PC-9 (cell line): Measurements from ENCODE around the gene TEX54. TPM values are rescaled to one million over a fixed set of nuclear protein-coding genes. Genes with fewer than 3 reads are reported as not detected.
A peak's percentile ranks its signal among the peaks of the same experiment; 100 is the strongest.

Source experiments
- BruUV-seq: library from RNA; stranded (reverse); fragments of 400-500 nt; replicated peaks from 2 replicates; lab custom pipeline; 2021; lab: Mats Ljungman, UMichigan
- CTCF ChIA-PET: fragments of 300-600 bp; sonication (Branson Sonifier 250); formaldehyde crosslinking; loops from one replicate; lab custom pipeline; 2022; ENCODE audit warnings: antibody characterized with exemption; lab: Charles Lee
- POLR2A ChIA-PET: fragments of 300-600 bp; sonication (Branson Sonifier 250); formaldehyde crosslinking; loops from one replicate; lab custom pipeline; 2022; ENCODE audit warnings: antibody characterized with exemption; ENCODE audit not compliant: unreplicated experiment; lab: Charles Lee
- DNase-seq, 2 experiments: peaks; one replicate each; pipeline versions ENCODE4 v3.0.0 to v3.0.0-alpha.2; 2015 to 2022; ENCODE audit warnings: mixed read lengths in 1 of 2
- H2AFZ ChIP-seq: fragments of 200-600 bp; sonication (generic); 2 replicates; pipeline ENCODE4 v1.8.1; 2017; ENCODE audit warnings: antibody characterized with exemption
- H3F3A ChIP-seq: fragments of 200-600 bp; sonication (generic); 2 replicates; pipeline ENCODE4 v1.8.1; 2017; ENCODE audit warnings: antibody characterized with exemption, mild to moderate bottlenecking, low read depth; ENCODE audit not compliant: insufficient read depth
- H3K27ac ChIP-seq: fragments of 200-600 bp; sonication (generic); 2 replicates; pipeline ENCODE4 v1.6.1; 2016; ENCODE audit warnings: mixed run types
- H3K27me3 ChIP-seq: fragments of 200-600 bp; sonication (generic); 2 replicates; pipeline ENCODE4 v1.6.1; 2016; ENCODE audit warnings: low read depth, mixed run types; ENCODE audit not compliant: insufficient read depth
- H3K36me3 ChIP-seq: fragments of 200-600 bp; sonication (generic); 2 replicates; pipeline ENCODE4 v1.6.1; 2016; ENCODE audit warnings: low read depth, mixed run types
- H3K4me1 ChIP-seq: fragments of 200-600 bp; sonication (generic); replicated peaks from 2 replicates; pipeline ENCODE4 v1.6.1; 2016; ENCODE audit warnings: mixed run types; ENCODE audit not compliant: insufficient read depth
- H3K4me2 ChIP-seq: fragments of 200-600 bp; sonication (generic); 2 replicates; pipeline ENCODE4 v1.6.1; 2017; ENCODE audit warnings: mixed run types
- H3K4me3 ChIP-seq: fragments of 200-600 bp; sonication (generic); 2 replicates; pipeline ENCODE4 v1.6.1; 2016; ENCODE audit warnings: mixed run types
- H3K79me2 ChIP-seq: fragments of 200-600 bp; sonication (generic); 2 replicates; pipeline ENCODE4 v1.6.1; 2017; ENCODE audit warnings: low read depth, mixed run types
- H3K9me2 ChIP-seq: fragments of 200-600 bp; sonication (generic); 2 replicates; pipeline ENCODE4 v1.8.1; 2017; ENCODE audit warnings: mild to moderate bottlenecking; ENCODE audit not compliant: insufficient read depth
- H3K9me3 ChIP-seq: fragments of 200-600 bp; sonication (generic); 2 replicates; pipeline ENCODE4 v1.8.1; 2016; ENCODE audit warnings: low read depth; ENCODE audit not compliant: insufficient read depth
- H4K20me1 ChIP-seq: fragments of 200-600 bp; sonication (generic); 2 replicates; pipeline ENCODE4 v1.8.1; 2017; ENCODE audit not compliant: insufficient read depth
- EZH2 ChIP-seq: fragments of 200-600 bp; sonication (generic); IDR thresholded peaks from 2 replicates; pipeline ENCODE4 v1.8.0; 2017; ENCODE audit warnings: antibody characterized with exemption, low read depth
- intact Hi-C: fragments of 100-400 bp; cut with micrococcal nuclease; formaldehyde crosslinking; loops from one replicate; pipeline ENCODE4 v1.10.0; 2022; ENCODE audit not compliant: unreplicated experiment
- total RNA-seq: library from RNA; stranded (reverse); gene quantifications from 2 replicates; pipeline ENCODE4 v1.2.3, GENCODE V29; 2021
- TF ChIP-seq, protein P1 (sequence below): fragments of 200-600 bp; sonication (generic); conservative IDR thresholded peaks from 2 replicates; pipeline ENCODE4 v1.6.1; 2017; ENCODE audit warnings: mixed run types, antibody characterized with exemption, mild to moderate bottlenecking, moderate library complexity

The TEX54 gene
- total RNA-seq, 1 experiment from 2014 or later, result not detected

DNA sequence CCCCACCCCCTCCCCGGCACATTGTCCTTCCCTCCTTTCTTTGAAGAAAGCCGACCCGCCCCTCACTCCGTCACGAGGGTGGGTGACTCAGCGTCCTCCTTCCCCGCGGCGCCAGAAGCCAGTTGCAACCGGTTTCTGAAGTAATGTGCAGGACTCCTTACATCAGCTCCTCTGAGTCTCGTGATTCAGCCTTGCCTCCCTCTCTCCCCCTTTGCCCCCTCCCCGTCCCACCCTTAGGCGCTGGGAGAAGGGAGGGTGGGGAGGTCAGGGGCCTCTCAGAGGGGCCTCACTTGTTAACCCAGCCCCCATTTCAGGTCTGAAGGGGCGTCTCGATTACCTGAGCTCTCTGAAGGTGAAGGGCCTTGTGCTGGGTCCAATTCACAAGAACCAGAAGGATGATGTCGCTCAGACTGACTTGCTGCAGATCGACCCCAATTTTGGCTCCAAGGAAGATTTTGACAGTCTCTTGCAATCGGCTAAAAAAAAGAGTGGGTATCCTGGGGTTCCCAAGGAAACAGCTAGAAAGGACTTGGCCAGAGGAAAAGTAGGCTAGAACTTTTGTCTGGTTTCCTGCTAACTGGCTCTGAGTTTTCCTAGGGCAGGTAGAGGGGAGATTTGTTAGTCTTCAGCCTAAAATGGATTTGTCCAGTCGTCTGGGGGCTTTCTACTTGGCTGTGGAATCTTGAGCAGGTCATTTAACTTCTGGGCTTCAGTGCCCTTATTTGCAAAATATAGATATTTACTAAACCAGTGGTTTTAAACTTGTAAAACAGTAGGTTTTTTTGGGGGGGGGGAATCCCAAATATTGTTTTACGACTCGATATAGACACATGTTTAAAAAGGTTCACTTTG, 49.2 kb upstream of the TEX54 start:
- Histone ChIP-seq H3F3A (peaks cover 89% of the 10 kb centered on the region), H2AFZ (no peak overlapping the region), H3K9me2 (no peaks in the 10 kb centered on the region), H3K4me1 (peaks cover 51% of the 10 kb centered on the region), H3K27ac (peak overlapping the region; percentile 96), H3K9me3 (no peaks in the 10 kb centered on the region), H4K20me1 (peaks cover 47% of the 10 kb centered on the region), H3K36me3 (peaks cover 53% of the 10 kb centered on the region), H3K27me3 (no peaks in the 10 kb centered on the region), H3K4me2 (peak overlapping the region; percentile 99), H3K4me3 (peak overlapping the region; percentile 69), H3K79me2 (peaks cover 90% of the 10 kb centered on the region)
- ChIA-PET CTCF (interaction anchor here (0.6 to 1.9 kb wide), 4 partner anchors 42 to 456 kb away, joined by 3 to 8 read pairs (median 5); partner anchors contain the start of genes TUT1 and ZBTB3), POLR2A (interaction anchor here (0.5 to 1.4 kb wide), 7 partner anchors 8 to 686 kb away, joined by 3 to 10 read pairs (median 4); partner anchors contain the start of gene TUT1)
- TSS peak; percentile 45 for BruUV-seq
- peak; percentile 95 to 96 for DNase-seq
- intact Hi-C loops, result loop anchor here (1.0 to 5.0 kb wide), 6 partner anchors 41 to 485 kb away; partner anchors contain the start of genes EML3, HNRNPUL2, ROM1 and TMEM179B
- TF ChIP-seq, protein P1, sequence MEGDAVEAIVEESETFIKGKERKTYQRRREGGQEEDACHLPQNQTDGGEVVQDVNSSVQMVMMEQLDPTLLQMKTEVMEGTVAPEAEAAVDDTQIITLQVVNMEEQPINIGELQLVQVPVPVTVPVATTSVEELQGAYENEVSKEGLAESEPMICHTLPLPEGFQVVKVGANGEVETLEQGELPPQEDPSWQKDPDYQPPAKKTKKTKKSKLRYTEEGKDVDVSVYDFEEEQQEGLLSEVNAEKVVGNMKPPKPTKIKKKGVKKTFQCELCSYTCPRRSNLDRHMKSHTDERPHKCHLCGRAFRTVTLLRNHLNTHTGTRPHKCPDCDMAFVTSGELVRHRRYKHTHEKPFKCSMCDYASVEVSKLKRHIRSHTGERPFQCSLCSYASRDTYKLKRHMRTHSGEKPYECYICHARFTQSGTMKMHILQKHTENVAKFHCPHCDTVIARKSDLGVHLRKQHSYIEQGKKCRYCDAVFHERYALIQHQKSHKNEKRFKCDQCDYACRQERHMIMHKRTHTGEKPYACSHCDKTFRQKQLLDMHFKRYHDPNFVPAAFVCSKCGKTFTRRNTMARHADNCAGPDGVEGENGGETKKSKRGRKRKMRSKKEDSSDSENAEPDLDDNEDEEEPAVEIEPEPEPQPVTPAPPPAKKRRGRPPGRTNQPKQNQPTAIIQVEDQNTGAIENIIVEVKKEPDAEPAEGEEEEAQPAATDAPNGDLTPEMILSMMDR, result no peak
- no peak for TF ChIP-seq EZH2

DNA sequence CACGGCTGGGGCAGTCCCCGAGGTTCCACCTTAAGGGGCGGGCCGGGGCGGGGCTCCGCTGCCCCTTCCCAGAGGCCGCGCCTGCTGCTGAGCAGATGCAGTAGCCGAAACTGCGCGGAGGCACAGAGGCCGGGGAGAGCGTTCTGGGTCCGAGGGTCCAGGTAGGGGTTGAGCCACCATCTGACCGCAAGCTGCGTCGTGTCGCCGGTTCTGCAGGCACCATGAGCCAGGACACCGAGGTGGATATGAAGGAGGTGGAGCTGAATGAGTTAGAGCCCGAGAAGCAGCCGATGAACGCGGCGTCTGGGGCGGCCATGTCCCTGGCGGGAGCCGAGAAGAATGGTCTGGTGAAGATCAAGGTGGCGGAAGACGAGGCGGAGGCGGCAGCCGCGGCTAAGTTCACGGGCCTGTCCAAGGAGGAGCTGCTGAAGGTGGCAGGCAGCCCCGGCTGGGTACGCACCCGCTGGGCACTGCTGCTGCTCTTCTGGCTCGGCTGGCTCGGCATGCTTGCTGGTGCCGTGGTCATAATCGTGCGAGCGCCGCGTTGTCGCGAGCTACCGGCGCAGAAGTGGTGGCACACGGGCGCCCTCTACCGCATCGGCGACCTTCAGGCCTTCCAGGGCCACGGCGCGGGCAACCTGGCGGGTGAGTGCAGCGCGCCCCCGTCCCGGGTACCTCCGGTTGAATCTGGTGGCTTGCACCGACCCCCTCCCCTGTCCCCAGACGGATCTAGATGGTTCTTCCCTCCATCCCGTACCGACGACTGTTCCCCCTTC, 48.4 kb upstream of the TEX54 start, which contains the start of gene SLC3A2:
Gene SLC3A2, plus strand, starts transcription at position 94 of the 776 bp plus-strand sequence. Its CDS starts 128 bp downstream, at position 222.
- Histone ChIP-seq H3K4me1 (peaks cover 48% of the 10 kb centered on the region), H3K27me3 (no peaks in the 10 kb centered on the region), H3K9me3 (no peaks in the 10 kb centered on the region), H3K79me2 (peaks cover 88% of the 10 kb centered on the region), H4K20me1 (peaks cover 39% of the 10 kb centered on the region), H3K36me3 (peaks cover 45% of the 10 kb centered on the region), H2AFZ (peak within 1 kb of the TSS; percentile 53; the same call in 1 of the 2 replicates), H3K27ac (peak within 1 kb of the TSS; percentile 96), H3K4me3 (peak within 1 kb of the TSS; percentile 69), H3F3A (peaks cover 87% of the 10 kb centered on the region), H3K9me2 (no peaks in the 10 kb centered on the region), H3K4me2 (peak within 1 kb of the TSS; percentile 99)
- ChIA-PET POLR2A (interaction anchor here (0.5 to 1.4 kb wide), 6 partner anchors 9 to 686 kb away, joined by 3 to 10 read pairs (median 6); partner anchors contain the start of genes EEF1G and TUT1), CTCF (interaction anchor here (0.8 to 1.9 kb wide), 5 partner anchors 41 to 490 kb away, joined by 3 to 6 read pairs (median 4); partner anchors contain the start of genes TEX54, TUT1 and ZBTB3)
- intact Hi-C loops, result loop anchor here (1.0 to 5.0 kb wide), 6 partner anchors 40 to 484 kb away; partner anchors contain the start of genes EML3, HNRNPUL2, ROM1 and TMEM179B
- TSS peak; percentile 55 for BruUV-seq
- peak; percentile 85 to 90 for DNase-seq
- TF ChIP-seq, protein P1, result peak; percentile 68
- TF ChIP-seq EZH2, result no peak
